Memory B cell (primary cell): ENCODE results near the gene CRX.
"Not testable (repeated sequence)": the region's sequence is repeated elsewhere in the genome, so short reads cannot be mapped to it uniquely, and the experiment has no call there.

Source experiments
- ATAC-seq: fragments of 150-1000 bp; cut with Tn5 transposase; 2 replicates; pipeline ENCODE4 v1.10.0; 2021; ENCODE audit warnings: low read depth, mild to moderate bottlenecking, moderate library complexity
- DNase-seq, 2 donors: peaks; one replicate each; pipeline ENCODE4 v3.0.0; 2022; ENCODE audit warnings: low spot score in 2 of 2
- H3K27ac Mint-ChIP-seq: one replicate; pipeline ENCODE4 v1.8.0; 2022; ENCODE audit warnings: mild to moderate bottlenecking, moderate library complexity, mixed read lengths
- H3K27me3 Mint-ChIP-seq: one replicate; pipeline ENCODE4 v1.8.0; 2022; ENCODE audit warnings: mixed read lengths
- H3K36me3 Mint-ChIP-seq: one replicate; pipeline ENCODE4 v1.8.0; 2022; ENCODE audit warnings: mild to moderate bottlenecking, mixed read lengths
- H3K4me1 Mint-ChIP-seq: one replicate; pipeline ENCODE4 v1.8.0; 2022; ENCODE audit warnings: mixed read lengths
- H3K4me3 Mint-ChIP-seq: one replicate; pipeline ENCODE4 v1.8.0; 2022; ENCODE audit warnings: mild to moderate bottlenecking, moderate library complexity, mixed read lengths
- H3K9me3 Mint-ChIP-seq: one replicate; pipeline ENCODE4 v1.8.0; 2022; ENCODE audit warnings: mixed read lengths

The CRX gene

GRCh38 chr19:47821460-47822020 lies at the start of gene CRX:
Gene CRX, plus strand, starts transcription at chr19:47821937. Its CDS starts 12,507 bp downstream, at chr19:47834444.
- Mint-ChIP-seq H3K27ac (no peak within 1 kb of the TSS), H3K27me3 (peaks cover 33% of the 10 kb centered on the region), H3K36me3 (no peaks in the 10 kb centered on the region), H3K4me3 (no peak within 1 kb of the TSS), H3K4me1 (peaks cover 8% of the 10 kb centered on the region), H3K9me3 (peaks cover 2% of the 10 kb centered on the region)
- ATAC-seq (no peak), DNase-seq (no peak)

DNA sequence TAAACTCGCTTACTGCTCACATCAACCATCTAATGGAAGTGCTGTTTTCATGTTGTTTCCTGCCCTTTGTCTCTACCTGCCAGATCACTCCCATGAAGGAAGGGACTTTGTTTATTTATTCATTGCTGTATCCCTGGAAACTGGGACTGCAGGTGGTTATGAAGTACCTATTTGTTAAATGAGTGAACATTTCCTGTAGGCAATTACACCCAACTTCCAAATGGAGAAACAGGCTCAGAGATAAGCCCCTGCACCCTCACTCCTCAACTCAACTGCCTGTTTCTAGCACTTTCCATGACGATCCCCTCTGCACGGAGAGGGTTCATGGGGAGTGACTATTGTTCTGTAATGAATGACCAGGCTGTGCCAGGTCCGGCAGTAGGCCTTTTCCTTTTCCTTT lies 45.2 kb upstream of the CRX start:
- Mint-ChIP-seq H3K27ac (no peak overlapping the region), H3K9me3 (no peaks in the 10 kb centered on the region)

DNA sequence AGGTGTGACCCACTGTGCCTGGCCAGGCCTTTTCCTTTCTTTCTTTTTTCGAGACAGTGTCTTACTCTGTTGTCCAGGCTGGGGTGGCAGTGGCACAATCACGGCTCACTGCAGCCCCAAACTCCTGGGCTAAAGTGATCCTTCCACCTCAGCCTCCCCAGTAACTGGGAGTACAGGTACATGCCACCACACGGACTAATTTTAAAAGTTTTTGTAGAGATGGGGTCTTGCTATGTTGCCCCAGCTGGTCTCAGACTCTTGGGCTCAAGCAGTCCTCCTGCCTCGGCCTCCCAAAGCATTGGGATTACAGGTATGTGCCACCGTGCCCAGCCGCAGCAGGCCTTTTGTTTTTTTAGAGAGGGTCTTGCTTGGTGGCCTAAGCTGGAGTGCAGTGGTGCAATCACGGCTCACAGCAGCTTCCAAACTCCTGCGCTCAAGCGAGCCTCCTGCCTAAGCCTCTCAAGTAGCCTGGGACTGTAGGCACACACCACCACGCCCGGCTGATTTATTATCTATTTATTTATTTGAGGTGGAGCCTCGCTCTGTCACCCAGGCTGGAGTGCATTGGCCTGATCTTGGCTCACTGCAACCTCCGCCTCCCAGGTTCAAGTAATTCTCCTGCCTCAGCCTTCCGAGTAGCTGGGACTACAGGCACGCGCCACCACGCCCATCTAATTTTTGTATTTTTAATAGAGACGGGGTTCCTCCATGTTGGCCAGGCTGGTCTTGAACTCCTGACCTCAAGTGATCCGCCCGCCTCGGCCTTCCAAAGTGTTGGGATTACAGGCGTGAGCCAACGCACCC lies 44.3 kb upstream of the CRX start:
- not testable (repeated sequence) for H3K36me3 Mint-ChIP-seq, DNase-seq, H3K27me3 Mint-ChIP-seq, H3K9me3 Mint-ChIP-seq, ATAC-seq
- peak overlapping the region; percentile 92 for H3K4me3 Mint-ChIP-seq
- peak overlapping the region; percentile 98 for H3K27ac Mint-ChIP-seq
- peaks cover 14% of the 10 kb centered on the region for H3K4me1 Mint-ChIP-seq

More for the DNA sequence above, 45.2 kb upstream of the CRX start:
- ATAC-seq (no peak), DNase-seq (no peak)
- Mint-ChIP-seq H3K4me3 (no peak overlapping the region), H3K4me1 (peaks cover 12% of the 10 kb centered on the region), H3K27me3 (peaks cover 3% of the 10 kb centered on the region), H3K36me3 (peaks cover 6% of the 10 kb centered on the region)

DNA sequence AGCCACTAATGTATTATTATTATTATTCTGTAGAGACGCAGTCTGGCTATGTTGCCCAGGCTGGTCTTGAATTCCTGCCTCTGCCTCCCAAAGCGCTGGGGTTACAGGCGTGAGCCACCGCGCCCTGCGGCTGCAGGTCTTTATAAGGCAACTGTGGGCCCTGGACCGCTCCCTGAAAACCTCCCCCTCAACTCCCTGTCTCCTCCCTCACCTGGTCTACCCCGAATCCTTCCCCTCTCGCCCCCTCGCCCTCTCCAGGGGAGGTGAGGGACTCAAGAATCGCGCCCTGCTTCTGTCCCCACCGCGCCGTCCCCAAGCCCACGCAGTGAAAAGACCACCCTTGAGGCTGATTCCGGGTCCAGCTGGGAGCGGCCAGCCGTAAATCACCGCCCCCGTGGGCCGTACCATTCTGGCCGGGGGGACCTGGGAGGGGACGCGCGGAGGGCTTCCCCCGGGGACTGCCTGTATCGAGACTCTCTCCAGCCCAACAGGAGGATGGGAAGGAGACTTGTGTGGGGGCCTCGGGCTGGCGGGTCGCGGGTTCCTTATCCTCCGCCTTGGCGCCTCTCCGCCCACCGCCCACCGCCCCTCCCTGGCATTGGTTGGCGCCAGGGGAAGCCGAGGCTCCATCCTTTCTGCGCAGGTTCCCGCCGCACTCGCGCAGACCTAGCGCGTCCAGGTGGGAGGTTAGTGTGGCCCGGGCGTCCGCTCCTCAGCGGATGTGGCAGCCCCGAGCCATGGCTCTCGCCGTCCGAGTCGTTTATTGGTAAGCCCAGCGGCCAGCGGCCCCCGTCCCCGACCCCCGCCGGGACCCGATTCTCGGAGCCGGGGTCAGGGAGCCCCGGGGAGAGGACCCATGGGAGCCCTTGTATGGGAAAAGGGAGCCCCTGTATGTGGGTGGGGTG lies 43.4 kb upstream of the CRX start, which contains the start of gene SELENOW:
Gene SELENOW (plus strand): TSS at position 655 of the 905 bp plus-strand sequence. CDS start 83 bp downstream, at position 738.
- Mint-ChIP-seq H3K36me3 (peaks cover 8% of the 10 kb centered on the region), H3K27me3 (peaks cover 2% of the 10 kb centered on the region), H3K4me3 (peak within 1 kb of the TSS; percentile 92), H3K4me1 (peaks cover 14% of the 10 kb centered on the region), H3K27ac (peak within 1 kb of the TSS; percentile 98), H3K9me3 (no peaks in the 10 kb centered on the region)
- ATAC-seq, result peak; percentile 93
- peak; percentile 77 to 87 for DNase-seq

DNA sequence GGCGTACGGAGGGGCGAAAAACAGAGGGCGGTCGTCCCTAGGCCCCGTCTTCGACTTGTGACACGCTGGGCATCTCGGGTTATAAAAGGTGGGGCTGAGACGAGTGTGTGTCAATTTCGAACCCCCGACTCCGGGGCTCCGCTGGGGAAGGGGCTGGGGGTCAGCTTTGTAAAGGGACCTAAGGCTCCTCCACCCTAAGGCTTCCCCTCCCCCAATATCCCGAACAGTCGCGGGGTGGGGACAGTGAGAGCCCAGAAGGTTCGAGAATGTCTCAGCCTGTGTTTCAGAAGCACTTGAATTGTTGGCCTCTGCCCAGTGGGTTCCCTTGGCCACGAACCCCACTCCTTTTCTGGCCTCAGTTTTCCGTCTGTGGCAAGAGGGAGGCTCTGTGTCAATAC lies 42.8 kb upstream of the CRX start:
- ATAC-seq, result peak; percentile 18
- H3K4me1 Mint-ChIP-seq, result peaks cover 14% of the 10 kb centered on the region
- peaks cover 11% of the 10 kb centered on the region for H3K36me3 Mint-ChIP-seq

DNA sequence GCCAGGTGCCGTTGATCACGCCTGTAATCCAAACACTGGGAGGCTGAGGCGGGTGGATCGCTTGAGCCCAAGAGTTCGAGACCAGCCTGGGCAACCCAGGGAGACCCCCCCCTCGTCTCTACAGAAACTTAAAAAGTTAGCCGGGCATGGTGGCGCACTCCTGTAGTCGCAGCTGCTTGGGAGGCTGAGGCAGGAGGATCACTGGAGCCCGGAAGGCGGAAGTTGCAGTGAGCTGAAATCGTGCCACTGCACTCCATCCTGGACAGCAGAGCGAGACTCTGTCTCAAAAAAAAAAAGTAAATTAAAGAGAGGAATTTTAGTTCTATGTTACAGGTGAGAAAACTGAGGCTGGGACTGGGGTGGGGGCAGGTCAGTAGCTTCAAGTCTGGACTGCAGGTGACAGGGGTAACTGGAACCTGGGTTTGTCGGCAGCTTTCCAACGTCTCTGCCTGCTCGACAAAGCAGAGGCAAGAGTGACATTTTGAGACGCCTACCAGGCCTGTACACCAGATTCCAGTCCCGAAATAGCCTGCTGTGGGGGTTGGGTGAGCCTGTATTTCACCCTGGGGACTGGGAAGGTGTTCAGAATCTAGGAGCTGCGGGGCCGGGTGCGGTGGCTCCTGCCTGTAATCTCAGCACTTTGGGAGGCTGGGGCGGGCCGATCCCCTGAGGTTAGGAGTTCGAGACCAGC lies 42.1 kb upstream of the CRX start:
- peaks cover 18% of the 10 kb centered on the region for H3K36me3 Mint-ChIP-seq
- H3K27ac Mint-ChIP-seq, result peak overlapping the region; percentile 98
- H3K4me1 Mint-ChIP-seq, result peaks cover 14% of the 10 kb centered on the region

More for the DNA sequence above, 42.8 kb upstream of the CRX start:
- Mint-ChIP-seq H3K9me3 (no peaks in the 10 kb centered on the region), H3K4me3 (peak overlapping the region; percentile 92), H3K27me3 (no peaks in the 10 kb centered on the region), H3K27ac (peak overlapping the region; percentile 98)
- DNase-seq, result peak in 1 of 2 donors; percentile 31

GRCh38 chr19:47780215-47780551 lies 41.6 kb upstream of the CRX start:
- H3K27me3 Mint-ChIP-seq, result no peaks in the 10 kb centered on the region
- H3K4me3 Mint-ChIP-seq, result peak overlapping the region; percentile 69
- peaks cover 18% of the 10 kb centered on the region for H3K36me3 Mint-ChIP-seq
- H3K9me3 Mint-ChIP-seq, result no peaks in the 10 kb centered on the region
- DNase-seq (no peak), ATAC-seq (no peak)
- H3K27ac Mint-ChIP-seq, result peak overlapping the region; percentile 15
- peaks cover 14% of the 10 kb centered on the region for H3K4me1 Mint-ChIP-seq

More for the DNA sequence above, 42.1 kb upstream of the CRX start:
- ATAC-seq, result no peak
- H3K4me3 Mint-ChIP-seq, result peak overlapping the region; percentile 92
- H3K27me3 Mint-ChIP-seq, result no peaks in the 10 kb centered on the region
- no peak for DNase-seq
- no peaks in the 10 kb centered on the region for H3K9me3 Mint-ChIP-seq

DNA sequence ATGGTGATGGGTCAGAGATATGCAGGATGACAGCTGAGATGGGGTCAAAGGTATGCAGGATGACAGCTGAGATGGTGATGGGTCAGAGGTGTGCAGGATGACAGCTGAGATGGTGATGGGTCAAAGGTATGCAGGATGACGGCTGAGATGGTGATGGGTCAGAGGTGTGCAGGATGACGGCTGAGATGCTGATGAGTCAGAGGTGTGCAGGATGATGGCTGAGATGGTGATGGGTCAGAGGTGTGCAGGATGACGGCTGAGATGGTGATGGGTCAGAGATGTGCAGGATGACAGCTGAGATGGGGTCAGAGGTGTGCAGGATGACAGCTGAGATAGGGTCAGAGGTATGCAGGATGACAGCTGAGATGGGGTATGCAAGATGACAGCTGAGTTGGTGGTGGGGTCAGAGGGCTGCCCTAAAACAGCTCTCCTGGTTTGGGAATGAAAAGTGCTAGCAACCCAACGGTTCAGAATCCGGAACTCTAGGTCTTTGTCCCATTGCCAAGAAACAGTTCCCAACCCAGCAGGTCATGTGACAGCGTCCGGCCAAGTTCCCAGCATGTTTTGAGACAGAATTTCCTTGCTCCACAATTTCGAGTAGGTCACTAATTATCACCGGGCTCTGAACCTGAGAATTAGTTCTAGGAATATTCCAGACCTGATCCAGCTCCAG lies 40.0 kb upstream of the CRX start:
- Mint-ChIP-seq H3K4me3 (no peak overlapping the region), H3K36me3 (peaks cover 18% of the 10 kb centered on the region), H3K27ac (no peak overlapping the region), H3K27me3 (no peaks in the 10 kb centered on the region), H3K9me3 (no peaks in the 10 kb centered on the region), H3K4me1 (peaks cover 14% of the 10 kb centered on the region)
- DNase-seq, result no peak
- ATAC-seq, result no peak

DNA sequence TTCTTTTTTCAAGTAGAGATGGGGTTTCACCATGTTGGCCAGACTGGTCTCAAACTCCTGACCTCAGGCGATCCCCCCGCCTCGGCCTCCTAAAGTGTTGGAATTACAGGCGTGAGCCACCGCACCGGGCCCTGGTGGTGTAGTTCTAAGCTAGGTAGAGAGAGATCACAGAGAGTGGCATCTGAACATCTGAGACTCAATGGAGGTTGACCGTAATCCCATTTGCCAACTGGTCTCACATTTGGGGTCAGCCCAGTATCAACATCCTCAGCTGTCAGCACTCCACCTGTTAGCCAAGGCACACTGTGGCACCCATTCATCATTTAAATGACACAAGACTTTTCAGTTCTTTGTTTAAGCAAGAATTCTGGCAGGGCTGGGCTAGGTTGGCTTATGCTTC lies 35.2 kb upstream of the CRX start:
- Mint-ChIP-seq H3K27ac (no peak overlapping the region), H3K9me3 (no peaks in the 10 kb centered on the region)

GRCh38 chr19:47787307-47787706 lies 34.4 kb upstream of the CRX start:
- not testable (repeated sequence) for H3K4me3 Mint-ChIP-seq, H3K9me3 Mint-ChIP-seq, H3K27me3 Mint-ChIP-seq, H3K4me1 Mint-ChIP-seq, ATAC-seq, H3K36me3 Mint-ChIP-seq, DNase-seq, H3K27ac Mint-ChIP-seq

More for the DNA sequence above, 35.2 kb upstream of the CRX start:
- H3K4me1 Mint-ChIP-seq, result peaks cover 4% of the 10 kb centered on the region
- no peak for ATAC-seq
- no peak for DNase-seq
- H3K36me3 Mint-ChIP-seq, result peaks cover 12% of the 10 kb centered on the region
- no peak overlapping the region for H3K4me3 Mint-ChIP-seq
- peaks cover 4% of the 10 kb centered on the region for H3K27me3 Mint-ChIP-seq

- not testable (repeated sequence) for H3K27ac Mint-ChIP-seq, ATAC-seq, DNase-seq
These were observed 31.9 kb upstream of the CRX start for GRCh38 chr19:47789811-47790210.

GRCh38 chr19:47790398-47790814 lies 31.3 kb upstream of the CRX start:
- no peaks in the 10 kb centered on the region for H3K36me3 Mint-ChIP-seq
- H3K27me3 Mint-ChIP-seq, result peaks cover 5% of the 10 kb centered on the region
- H3K9me3 Mint-ChIP-seq, result no peaks in the 10 kb centered on the region
- DNase-seq (peak; percentile 76 to 87), ATAC-seq (peak; percentile 78)
- H3K4me1 Mint-ChIP-seq, result peaks cover 2% of the 10 kb centered on the region
- H3K27ac Mint-ChIP-seq, result no peak overlapping the region
- no peak overlapping the region for H3K4me3 Mint-ChIP-seq

More at GRCh38 chr19:47789811-47790210, 31.9 kb upstream of the CRX start:
- H3K4me1 Mint-ChIP-seq, H3K9me3 Mint-ChIP-seq, H3K4me3 Mint-ChIP-seq, H3K27me3 Mint-ChIP-seq, H3K36me3 Mint-ChIP-seq: not testable (repeated sequence)

GRCh38 chr19:47792616-47793015 lies 29.1 kb upstream of the CRX start:
- H3K4me3 Mint-ChIP-seq, result no peak overlapping the region
- DNase-seq, result no peak
- peaks cover 2% of the 10 kb centered on the region for H3K4me1 Mint-ChIP-seq
- H3K36me3 Mint-ChIP-seq, result no peaks in the 10 kb centered on the region
- no peak overlapping the region for H3K27ac Mint-ChIP-seq
- peaks cover 9% of the 10 kb centered on the region for H3K27me3 Mint-ChIP-seq
- no peaks in the 10 kb centered on the region for H3K9me3 Mint-ChIP-seq
- no peak for ATAC-seq
